Sigmoid colon (tissue), 7 donors: ENCODE measurements around the gene MCHR1. TPM values are rescaled to one million over a fixed set of nuclear protein-coding genes. Genes with fewer than 3 reads are reported as not detected.
A peak's percentile ranks its signal among the peaks of the same experiment; 100 is the strongest.

Source experiments
- DNase-seq: peaks from one replicate; pipeline ENCODE4 v3.0.0-alpha.2; 2019
- H3K27ac ChIP-seq, 4 donors: fragments of 200-600 bp; sonication (generic); one replicate each; pipeline ENCODE4 v1.5.1; 2016 to 2019; ENCODE audit warnings: mild to moderate bottlenecking in 1 of 4
- H3K27me3 ChIP-seq, 3 donors: fragments of 200-600 bp; sonication (generic); one replicate each; pipeline ENCODE4 v1.5.1; 2019; ENCODE audit warnings: mild to moderate bottlenecking in 1 of 3
- H3K36me3 ChIP-seq, 4 donors: fragments of 200-600 bp; sonication (generic); one replicate each; pipeline ENCODE4 v1.5.1; 2016 to 2019
- H3K4me1 ChIP-seq, 4 donors: fragments of 200-600 bp; sonication (generic); one replicate each; pipeline ENCODE4 v1.5.1; 2017 to 2019
- H3K4me3 ChIP-seq, 4 donors: fragments of 200-600 bp; sonication (generic); one replicate each; pipeline ENCODE4 v1.5.1; 2017 to 2019; ENCODE audit warnings: mild to moderate bottlenecking in 2 of 4, moderate library complexity in 1 of 4
- H3K9me3 ChIP-seq, 4 donors: fragments of 200-600 bp in 3 of 4; sonication (generic) in 3 of 4; one replicate each; pipeline versions ENCODE4 v1.5.1 to v1.6.1; 2013 to 2019
- CTCF ChIP-seq, 4 experiments: fragments of 450-650 bp in 3 of 4; fragments of 200-600 bp in 1 of 4; IDR thresholded peaks; one replicate each; pipeline ENCODE4 v1.5.1; 2016 to 2019; ENCODE audit warnings: antibody characterized with exemption in 4 of 4, mild to moderate bottlenecking in 3 of 4, moderate library complexity in 2 of 4
- EP300 ChIP-seq, 4 donors: sonication (generic); formaldehyde crosslinking; IDR thresholded peaks; one replicate each; pipeline ENCODE4 v1.6.1; 2017; ENCODE audit warnings: antibody characterized with exemption in 4 of 4
- POLR2A ChIP-seq, 2 donors: fragments of 450-650 bp; IDR thresholded peaks; one replicate each; pipeline ENCODE4 v1.6.1; 2016; ENCODE audit warnings: antibody characterized with exemption in 2 of 2, mild to moderate bottlenecking in 2 of 2, moderate library complexity in 2 of 2
- POLR2AphosphoS5 ChIP-seq, 4 donors: sonication (generic); formaldehyde crosslinking; IDR thresholded peaks; one replicate each; pipeline ENCODE4 v1.6.1; 2017; ENCODE audit warnings: antibody characterized with exemption in 4 of 4
- WGBS, 2 donors: extraction: QIAGEN DNeasy Blood & Tissue Kit; methylation state at CpG; one replicate each; pipeline ENCODE4 v1.1.7; 2013; 5-methylcytosine and 5-hydroxymethylcytosine counted together
- intact Hi-C: fragments of 100-400 bp; cut with DNase I; formaldehyde crosslinking; loops from one replicate; pipeline ENCODE4 v1.15.1; 2023
- polyA plus RNA-seq, 3 donors: library from polyadenylated mRNA; stranded (reverse); fragments of 200-250 nt; gene quantifications; one replicate each; pipeline ENCODE4 v1.2.3, GENCODE V29; 2013
- total RNA-seq, 4 donors: library from RNA; depleted of rRNA; stranded (reverse); fragments of >200 nt; gene quantifications; one replicate each; pipeline ENCODE4 v1.1.0, GENCODE V29; 2016
- donor health status: healthy with polysubstance abuse.
- donor health status: Bipolar disorder and iron deficiency.
- donor health status: healthy.

MCHR1 gene
- total and polyA plus RNA-seq, 7 donors, result 0.28 to 0.60 (median 0.44) TPM; not detected in 4

DNA sequence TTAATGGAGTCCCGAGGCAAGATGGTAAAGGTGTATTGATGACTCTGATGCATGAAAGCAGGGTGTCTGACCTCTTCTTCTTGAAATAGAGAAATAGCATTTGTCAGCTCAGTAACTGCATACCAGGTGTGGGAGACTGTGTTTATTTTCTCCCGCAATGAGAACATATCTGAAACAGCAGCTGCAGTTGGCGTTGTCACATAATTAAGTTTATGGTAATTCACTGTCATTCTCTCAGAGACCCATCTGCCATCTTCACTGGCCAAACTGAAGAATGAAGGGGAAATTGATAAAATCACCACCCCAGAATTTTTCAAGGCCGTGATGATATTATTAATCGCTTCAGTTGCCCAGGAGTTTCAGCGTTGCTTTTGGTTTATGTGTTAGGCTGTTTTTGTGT is 20.1 kb upstream of the MCHR1 start:
- intact Hi-C loops, result no loop called here
- Histone ChIP-seq H3K36me3 (no peaks in the 10 kb centered on the region), H3K4me1 (peaks cover 0 to 12% (median 11%) of the 10 kb centered on the region in 4 donors), H3K27ac (no peak overlapping the region), H3K27me3 (no peaks in the 10 kb centered on the region), H3K9me3 (no peaks in the 10 kb centered on the region), H3K4me3 (no peak overlapping the region)
- DNase-seq, result no peak
- WGBS, 2 donors, result 82 to 90% methylated on average over 6 of the region's 6 CpGs
- no peak for TF ChIP-seq POLR2A (IDR thresholded peaks at IDR 0.05)

DNA sequence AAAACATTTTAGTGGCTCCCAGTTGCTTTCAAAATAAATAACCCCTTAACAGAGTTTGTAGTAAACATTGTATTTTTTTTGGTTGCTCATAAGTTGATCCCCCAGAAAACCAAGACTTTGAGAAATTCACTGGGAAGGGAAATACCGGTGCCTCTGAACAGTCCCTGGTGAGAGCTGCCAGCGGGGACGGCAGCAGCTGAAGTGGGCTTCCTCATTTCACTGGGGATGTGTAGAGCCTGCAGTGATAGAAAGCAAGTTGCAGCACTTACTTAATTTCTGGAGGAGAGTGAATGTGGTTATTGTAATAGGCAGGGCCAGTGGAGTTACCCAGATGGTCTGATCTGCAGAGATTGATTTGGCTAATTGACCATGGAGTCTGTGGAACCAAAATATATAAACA is 18.6 kb upstream of the MCHR1 start:
- WGBS, 2 donors, result 62 to 88% methylated on average over 3 of the region's 3 CpGs

GRCh38 chr22:40661671-40662070 is 17.6 kb upstream of the MCHR1 start:
- Histone ChIP-seq H3K27me3 (no peaks in the 10 kb centered on the region), H3K4me1 (peaks cover 0 to 23% (median 22%) of the 10 kb centered on the region in 4 donors), H3K4me3 (no peak overlapping the region), H3K27ac (no peak overlapping the region), H3K9me3 (no peaks in the 10 kb centered on the region), H3K36me3 (no peaks in the 10 kb centered on the region)
- 90 to 95% methylated on average over 7 of the region's 7 CpGs for WGBS, 2 donors
- no peak for DNase-seq
- TF ChIP-seq POLR2AphosphoS5 (IDR thresholded peaks at IDR 0.05) (no peak), CTCF (IDR thresholded peaks at IDR 0.05) (no peak), EP300 (IDR thresholded peaks at IDR 0.05) (no peak), POLR2A (IDR thresholded peaks at IDR 0.05) (no peak)
- intact Hi-C loops, result no loop called here

More for the DNA sequence above, 18.6 kb upstream of the MCHR1 start:
- Histone ChIP-seq H3K4me1 (peaks cover 0 to 13% (median 12%) of the 10 kb centered on the region in 4 donors), H3K36me3 (no peaks in the 10 kb centered on the region), H3K27ac (no peak overlapping the region), H3K4me3 (no peak overlapping the region), H3K9me3 (no peaks in the 10 kb centered on the region), H3K27me3 (no peaks in the 10 kb centered on the region)
- TF ChIP-seq CTCF (IDR thresholded peaks at IDR 0.05) (no peak), EP300 (IDR thresholded peaks at IDR 0.05) (no peak), POLR2AphosphoS5 (IDR thresholded peaks at IDR 0.05) (no peak), POLR2A (IDR thresholded peaks at IDR 0.05) (no peak)
- intact Hi-C loops, result no loop called here
- no peak for DNase-seq

DNA sequence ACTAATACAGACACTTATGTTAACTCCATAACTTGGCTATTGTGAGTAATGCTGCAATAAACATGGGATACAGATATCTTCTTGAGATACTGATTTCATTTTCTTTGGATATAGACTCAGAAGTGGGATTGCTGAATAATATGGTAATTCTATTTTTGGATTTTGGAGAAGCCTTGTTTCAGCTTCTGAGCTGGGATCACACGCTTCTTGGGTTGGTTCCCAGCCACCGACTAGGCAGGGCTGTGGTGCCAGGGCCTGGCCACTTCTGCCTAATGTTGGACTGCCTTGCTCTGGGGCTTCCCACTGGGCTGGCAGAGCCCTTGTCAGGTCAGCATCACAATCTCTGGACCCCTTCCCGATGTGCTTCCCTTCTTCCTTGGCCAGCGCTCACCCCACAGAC is 14.0 kb upstream of the MCHR1 start:
- Histone ChIP-seq H3K4me3 (no peak overlapping the region), H3K27ac (peak overlapping the region; percentile 29 to 74 (median 65)), H3K4me1 (peaks cover 0 to 29% (median 24%) of the 10 kb centered on the region in 4 donors), H3K9me3 (no peaks in the 10 kb centered on the region), H3K27me3 (no peaks in the 10 kb centered on the region), H3K36me3 (no peaks in the 10 kb centered on the region)
- no peak for TF ChIP-seq POLR2AphosphoS5 (IDR thresholded peaks at IDR 0.05)
- TF ChIP-seq EP300 (IDR thresholded peaks at IDR 0.05), result no peak
- no peak for TF ChIP-seq POLR2A (IDR thresholded peaks at IDR 0.05)
- no peak for TF ChIP-seq CTCF (IDR thresholded peaks at IDR 0.05)
- WGBS, 2 donors, result 84 to 86% methylated on average over 4 of the region's 4 CpGs
- intact Hi-C loops, result no loop called here
- peak; percentile 76 for DNase-seq

DNA sequence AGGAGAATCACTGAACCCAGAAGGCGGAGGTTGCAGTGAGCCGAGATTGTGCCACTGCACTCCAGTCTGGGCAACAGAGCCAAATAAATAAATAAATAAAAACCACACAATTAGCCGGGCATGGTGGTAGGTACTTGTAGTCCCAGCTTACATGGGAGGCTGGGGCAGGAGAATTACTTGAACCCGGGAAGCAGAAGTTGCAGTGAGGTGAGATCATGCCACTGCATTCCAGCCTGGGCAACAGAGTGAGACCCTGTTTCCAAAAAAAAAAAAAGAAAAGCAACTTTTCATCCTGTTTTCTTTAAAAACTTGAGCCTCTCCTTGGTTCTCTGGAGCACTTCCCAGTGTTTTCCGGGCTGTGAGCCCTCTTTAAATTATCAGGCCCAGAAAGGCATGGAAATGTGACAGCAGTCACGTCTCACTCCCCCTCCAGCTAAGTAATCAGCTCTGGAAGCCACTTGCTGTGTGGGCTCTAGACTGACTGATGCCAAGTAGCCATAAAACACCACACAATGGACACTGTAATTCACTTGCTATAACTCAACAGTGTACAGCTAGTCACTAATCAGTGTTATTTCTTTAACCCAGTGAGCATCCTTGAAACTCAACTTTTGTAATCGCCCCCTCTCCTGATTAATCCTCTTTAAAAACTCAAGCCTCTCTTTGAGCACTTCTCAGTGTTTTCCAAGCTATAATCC is 13.0 kb upstream of the MCHR1 start:
- Histone ChIP-seq H3K27ac (peak overlapping the region in 3 of 4 donors; percentile 63 to 74 (median 67)), H3K4me1 (peaks cover 0 to 29% (median 24%) of the 10 kb centered on the region in 4 donors), H3K36me3 (no peaks in the 10 kb centered on the region), H3K27me3 (no peaks in the 10 kb centered on the region), H3K9me3 (no peaks in the 10 kb centered on the region), H3K4me3 (no peak overlapping the region)
- WGBS, 2 donors, result 75 to 78% methylated on average over 7 of the region's 7 CpGs
- DNase-seq, result no peak
- TF ChIP-seq POLR2A (IDR thresholded peaks at IDR 0.05), result no peak
- TF ChIP-seq POLR2AphosphoS5 (IDR thresholded peaks at IDR 0.05), result peak in 1 of 4 donors; percentile 35
- TF ChIP-seq CTCF (IDR thresholded peaks at IDR 0.05), result no peak
- no peak for TF ChIP-seq EP300 (IDR thresholded peaks at IDR 0.05)
- intact Hi-C loops, result no loop called here
